GM18867 (cell line): ENCODE measurements around the gene UHRF1.
"Not testable (repeated sequence)": the region's sequence is repeated elsewhere in the genome, so short reads cannot be mapped to it uniquely, and the experiment has no call there.

ENCODE experiments used
- ATAC-seq: cut with Tn5 transposase; IDR thresholded peaks from one replicate; pipeline ENCODE4 v1.9.1; 2021; ENCODE audit warnings: mild to moderate bottlenecking, moderate library complexity; ENCODE audit not compliant: unreplicated experiment

The UHRF1 gene

GRCh38 chr19:4897146-4897545, 12.2 kb upstream of the UHRF1 start:
- ATAC-seq, result no peak

DNA sequence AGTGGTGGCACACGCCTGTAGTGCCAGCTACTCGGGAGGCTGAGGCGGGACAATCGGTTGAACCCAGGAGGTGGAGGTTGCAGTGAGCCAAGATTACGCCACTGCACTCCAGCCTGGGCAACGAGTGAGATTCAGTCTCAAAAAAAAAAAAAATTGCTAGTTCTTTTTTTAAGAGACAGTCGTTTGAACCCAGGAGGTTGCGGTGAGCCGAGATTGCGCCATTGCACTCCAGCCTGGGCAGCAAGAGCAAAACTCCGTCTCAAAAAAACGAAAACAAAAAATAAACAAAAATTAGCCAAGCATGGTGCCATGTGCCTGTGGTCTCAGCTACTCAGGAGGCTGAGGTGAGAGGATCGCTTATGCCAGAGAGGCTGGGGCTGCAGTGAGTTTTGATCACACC, 8.4 kb upstream of the UHRF1 start:
- not testable (repeated sequence) for ATAC-seq

DNA sequence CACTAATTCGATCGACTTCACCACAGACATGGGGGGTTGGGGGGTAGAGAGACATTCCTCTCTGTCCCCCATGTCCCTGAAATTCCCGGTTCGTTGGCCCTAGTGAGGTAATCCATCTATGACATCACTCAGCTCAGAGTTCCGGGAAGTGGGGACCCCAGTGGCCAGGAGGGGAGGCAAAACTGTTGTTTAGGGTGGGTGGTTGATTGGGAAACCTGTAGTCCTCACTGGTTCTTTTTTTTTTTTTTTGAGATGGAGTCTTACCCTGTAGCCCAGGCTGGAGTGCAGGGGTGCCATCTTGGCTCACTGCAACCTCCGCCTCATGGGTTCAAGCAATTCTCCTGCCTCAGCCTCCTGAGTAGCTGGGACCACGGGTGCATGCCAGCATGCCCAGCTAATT, 6.5 kb upstream of the UHRF1 start, which contains the start of gene ARRDC5:
Gene ARRDC5, minus strand, starts transcription at position 101 of the 400 bp plus-strand sequence. Its CDS starts 71 bp downstream, at position 30.
- ATAC-seq, result no peak

GRCh38 chr19:4904481-4904880, 4.8 kb upstream of the UHRF1 start:
- no peak for ATAC-seq

- no peak for ATAC-seq
Observed at GRCh38 chr19:4906963-4907362, 2.3 kb upstream of the UHRF1 start.

GRCh38 chr19:4908360-4908759, 941 bp upstream of the UHRF1 start:
- no peak for ATAC-seq

- no peak for ATAC-seq
Observed at GRCh38 chr19:4908781-4909155, 533 bp upstream of the UHRF1 start.

- peak; percentile 78 for ATAC-seq
Observed at GRCh38 chr19:4909897-4910593, 744 bp downstream of the UHRF1 start.

GRCh38 chr19:4910594-4911281, 1.4 kb downstream of the UHRF1 start:
- ATAC-seq, result no peak

GRCh38 chr19:4911314-4911713, 2.0 kb downstream of the UHRF1 start:
- ATAC-seq, result no peak

- ATAC-seq, result no peak
Observed at GRCh38 chr19:4911786-4912672, 2.7 kb downstream of the UHRF1 start.

DNA sequence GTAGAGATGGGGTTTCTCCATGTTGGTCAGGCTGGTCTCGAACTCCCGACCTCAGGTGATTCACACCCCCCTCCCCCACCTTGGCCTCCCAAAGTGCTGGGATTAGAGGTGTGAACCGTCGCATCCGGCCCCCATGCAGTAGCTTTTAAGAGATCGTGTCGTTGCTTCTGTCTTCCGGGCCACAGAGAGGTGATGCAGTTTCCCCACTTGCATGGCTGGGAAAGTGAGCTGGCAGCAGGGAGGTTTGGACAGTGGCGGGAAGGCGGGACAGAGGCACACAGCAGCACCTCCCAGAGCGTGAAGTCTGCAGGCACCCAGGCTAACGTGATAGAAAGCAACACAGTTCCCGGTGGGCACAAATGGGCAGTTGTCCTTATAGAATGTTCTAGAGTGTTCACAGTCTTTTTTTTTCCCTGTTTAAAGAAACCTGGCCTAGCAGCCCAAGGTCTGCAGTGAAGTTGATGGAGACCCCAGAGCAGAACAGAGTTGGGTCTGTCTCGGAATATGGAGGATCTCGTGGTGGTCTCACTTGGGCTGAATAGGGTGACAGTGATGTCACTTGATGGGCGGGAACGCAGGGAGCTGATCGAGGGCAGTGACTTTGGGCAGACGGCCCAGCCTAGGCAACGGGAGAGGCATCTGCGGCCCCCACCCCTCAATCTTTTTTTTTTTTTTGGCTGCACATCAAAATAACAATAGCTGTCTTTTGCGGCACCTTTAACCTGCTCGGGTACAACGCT, 4.9 kb downstream of the UHRF1 start:
- ATAC-seq, result no peak

- no peak for ATAC-seq
Observed at GRCh38 chr19:4914736-4915501, 5.6 kb downstream of the UHRF1 start.

DNA sequence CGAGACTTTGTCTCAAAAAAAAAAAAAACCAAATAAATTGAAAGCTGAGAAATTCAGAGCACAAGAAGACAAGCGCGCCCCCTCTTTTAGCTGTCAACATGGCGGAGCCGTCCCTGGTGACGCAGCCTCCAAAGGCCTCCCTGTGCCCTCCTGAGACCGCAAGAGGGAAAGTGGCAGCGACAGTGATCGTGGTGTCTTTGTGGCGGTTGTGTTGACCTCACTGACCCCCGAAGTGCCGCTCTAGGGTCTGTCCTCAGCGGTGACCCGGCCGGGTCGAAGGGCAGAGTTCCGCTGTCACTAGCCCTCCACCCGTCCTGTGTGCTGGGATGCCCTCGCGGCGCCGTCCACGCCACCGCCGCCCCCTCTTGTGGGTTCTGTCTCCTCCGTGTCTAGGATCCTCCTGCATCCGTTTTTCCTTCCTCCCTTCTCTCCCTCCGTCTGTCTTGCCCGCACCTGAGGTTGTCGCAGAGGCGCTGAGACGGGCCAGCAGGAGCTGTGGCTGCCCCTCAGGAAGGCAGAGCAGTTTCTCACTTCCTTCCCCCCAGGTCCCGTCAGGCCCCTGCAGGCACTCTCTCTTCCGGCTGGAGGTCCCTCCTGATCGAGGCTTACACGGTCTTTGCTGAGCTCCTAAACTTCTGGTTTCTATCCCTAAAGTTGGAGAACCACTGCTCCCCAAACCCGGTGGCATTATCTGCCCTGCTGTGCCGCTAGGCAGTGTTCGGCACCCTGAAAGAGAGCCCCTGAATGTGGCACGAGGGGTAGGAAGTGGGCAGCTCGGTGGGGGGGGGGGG, 7.2 kb downstream of the UHRF1 start:
- no peak for ATAC-seq

DNA sequence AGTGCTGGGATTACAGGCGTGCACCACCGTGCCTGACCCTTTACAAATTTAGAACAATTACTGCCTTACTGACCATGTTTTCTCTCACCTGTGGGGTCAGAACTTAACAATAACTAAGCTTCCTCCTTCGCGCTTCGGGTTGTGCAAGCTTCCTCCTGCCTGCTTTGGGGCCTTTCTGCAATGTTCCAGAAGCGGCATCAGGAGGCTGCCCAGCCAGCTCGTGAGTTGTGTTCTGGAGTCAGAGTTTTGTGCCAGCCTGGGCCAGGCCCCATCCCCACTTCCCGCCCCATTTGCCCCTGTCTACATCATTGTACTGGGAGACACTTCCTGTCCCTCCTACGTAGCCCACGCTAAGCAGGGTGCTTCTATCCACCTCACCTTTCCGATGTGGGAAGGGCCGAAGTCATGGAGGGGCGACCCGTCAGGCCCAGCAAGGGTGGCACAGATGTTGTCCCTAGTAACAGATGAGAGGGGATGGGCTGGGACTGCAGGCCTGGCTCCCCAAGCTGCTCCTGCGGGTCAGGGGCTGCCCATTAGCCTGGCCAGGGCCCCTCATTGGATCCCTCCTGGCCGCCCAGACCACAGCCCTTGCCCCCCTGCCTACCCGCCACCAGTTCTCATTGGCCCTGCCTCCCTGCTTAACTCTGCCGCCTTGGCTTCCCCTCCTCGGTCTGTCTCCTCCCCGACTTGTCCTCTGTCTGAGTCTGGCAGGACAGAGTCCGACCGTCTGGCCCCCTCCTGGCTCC, 13.4 kb downstream of the UHRF1 start:
- no peak for ATAC-seq

- no peak for ATAC-seq
Observed at GRCh38 chr19:4923276-4923747, 14.0 kb downstream of the UHRF1 start.

GRCh38 chr19:4929186-4929585, 19.9 kb downstream of the UHRF1 start:
- no peak for ATAC-seq

GRCh38 chr19:4930664-4931063, 21.4 kb downstream of the UHRF1 start:
- no peak for ATAC-seq
